ENCODE results near the gene EXOC4.

- TF ChIP-seq ZHX1 (CRISPR knock-in tag; IDR thresholded peaks at IDR 0.05; ENCODE audit: low read depth): no peak
- no peak for TF ChIP-seq RAD21 (CRISPR knock-in tag; IDR thresholded peaks at IDR 0.05)
- TF ChIP-seq JDP2 (CRISPR knock-in tag; IDR thresholded peaks at IDR 0.05; ENCODE audit: borderline replicate concordance): no peak
- TF ChIP-seq NFIC (IDR thresholded peaks at IDR 0.05; ENCODE audit: low read length): no peak
- no peak for TF ChIP-seq RBAK (CRISPR knock-in tag; IDR thresholded peaks at IDR 0.05)
- no peak for TF ChIP-seq POLR2AphosphoS5 (IDR thresholded peaks at IDR 0.05; ENCODE audit: low read depth, low read length)
- no peak for TF ChIP-seq EP300 (IDR thresholded peaks at IDR 0.05; ENCODE audit: low read depth in 2 of 2, low read length in 2 of 2)
- TF ChIP-seq EP300 (CRISPR knock-in tag; IDR thresholded peaks at IDR 0.05; ENCODE audit: borderline replicate concordance): no peak
- no peak for TF ChIP-seq ZNF468 (CRISPR knock-in tag; IDR thresholded peaks at IDR 0.05)
- TF ChIP-seq EHMT2 (IDR thresholded peaks at IDR 0.05; ENCODE audit: borderline replicate concordance, low read depth, low read length): no peak
- TF ChIP-seq ZNF746 (CRISPR knock-in tag; IDR thresholded peaks at IDR 0.05): no peak
Measured at GRCh38 chr7:133300811-133301210, 47.9 kb downstream of the EXOC4 start.

All from HepG2 (cell line).